ENCODE measurements around the gene GRN.

DNA sequence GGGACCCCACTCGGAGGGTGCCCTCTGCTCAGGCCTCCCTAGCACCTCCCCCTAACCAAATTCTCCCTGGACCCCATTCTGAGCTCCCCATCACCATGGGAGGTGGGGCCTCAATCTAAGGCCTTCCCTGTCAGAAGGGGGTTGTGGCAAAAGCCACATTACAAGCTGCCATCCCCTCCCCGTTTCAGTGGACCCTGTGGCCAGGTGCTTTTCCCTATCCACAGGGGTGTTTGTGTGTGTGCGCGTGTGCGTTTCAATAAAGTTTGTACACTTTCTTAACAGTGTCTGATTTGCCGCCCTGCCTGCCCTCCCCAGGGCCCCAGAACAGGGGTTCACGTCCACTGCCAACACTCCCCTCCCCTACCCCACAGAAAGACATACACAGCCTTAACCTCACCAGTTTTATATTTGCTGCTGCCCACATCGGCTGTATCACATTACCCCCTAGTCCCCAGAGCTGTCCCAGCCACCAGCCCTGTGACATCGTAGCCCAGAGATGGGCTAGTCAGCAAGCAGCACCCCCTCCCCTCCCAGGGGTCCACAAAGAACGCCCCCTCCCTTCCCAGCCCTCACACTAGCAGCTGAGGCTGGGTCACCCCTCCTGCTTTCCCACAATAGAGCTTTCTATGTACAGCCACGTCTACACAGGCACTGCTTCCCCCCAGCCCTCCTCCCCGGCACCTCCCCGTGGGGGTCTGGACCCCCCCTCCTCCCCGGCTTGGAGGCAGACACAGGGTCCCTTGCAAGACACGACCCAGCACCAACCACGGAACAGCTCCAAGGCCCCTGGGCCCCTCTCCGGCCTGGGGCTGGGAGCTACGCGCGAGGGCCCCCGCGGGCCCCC, 7.9 kb downstream of the GRN start:
- TF ChIP-seq TAF1 (IDR thresholded peaks at IDR 0.05; ENCODE audit: borderline replicate concordance, low read depth, low read length) (no peak), RFX5 (IDR thresholded peaks at IDR 0.05; ENCODE audit: low read length) (no peak), YY1 (IDR thresholded peaks at IDR 0.05; ENCODE audit: low read depth) (no peak)
- TF ChIP-seq, protein P1, sequence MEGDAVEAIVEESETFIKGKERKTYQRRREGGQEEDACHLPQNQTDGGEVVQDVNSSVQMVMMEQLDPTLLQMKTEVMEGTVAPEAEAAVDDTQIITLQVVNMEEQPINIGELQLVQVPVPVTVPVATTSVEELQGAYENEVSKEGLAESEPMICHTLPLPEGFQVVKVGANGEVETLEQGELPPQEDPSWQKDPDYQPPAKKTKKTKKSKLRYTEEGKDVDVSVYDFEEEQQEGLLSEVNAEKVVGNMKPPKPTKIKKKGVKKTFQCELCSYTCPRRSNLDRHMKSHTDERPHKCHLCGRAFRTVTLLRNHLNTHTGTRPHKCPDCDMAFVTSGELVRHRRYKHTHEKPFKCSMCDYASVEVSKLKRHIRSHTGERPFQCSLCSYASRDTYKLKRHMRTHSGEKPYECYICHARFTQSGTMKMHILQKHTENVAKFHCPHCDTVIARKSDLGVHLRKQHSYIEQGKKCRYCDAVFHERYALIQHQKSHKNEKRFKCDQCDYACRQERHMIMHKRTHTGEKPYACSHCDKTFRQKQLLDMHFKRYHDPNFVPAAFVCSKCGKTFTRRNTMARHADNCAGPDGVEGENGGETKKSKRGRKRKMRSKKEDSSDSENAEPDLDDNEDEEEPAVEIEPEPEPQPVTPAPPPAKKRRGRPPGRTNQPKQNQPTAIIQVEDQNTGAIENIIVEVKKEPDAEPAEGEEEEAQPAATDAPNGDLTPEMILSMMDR (IDR thresholded peaks at IDR 0.05): no peak

Measured in SK-N-SH (cell line).